SK-N-SH (cell line): ENCODE measurements around the gene CHRNB1. TPM values are rescaled to one million over a fixed set of nuclear protein-coding genes. Genes with fewer than 3 reads are reported as not detected.
A peak's percentile ranks its signal among the peaks of the same experiment; 100 is the strongest.

Source experiments
- CTCF ChIA-PET: fragments of 300-600, 350-600 bp; formaldehyde crosslinking; extraction: SDS; loops from one replicate; lab custom pipeline; 2021; lab: Yijun Ruan, JAX
- POLR2A ChIA-PET: fragments of 350-600 bp; sonication (Branson Sonifier 250); formaldehyde crosslinking; extraction: SDS; loops from one replicate; lab custom pipeline; 2020; ENCODE audit warnings: antibody characterized with exemption, inconsistent platforms; lab: Yijun Ruan, JAX
- DNase-seq: peaks from one replicate; pipeline ENCODE4 v3.0.0; 2012
- H2AFZ ChIP-seq: fragments of 200-600 bp; sonication (generic); 2 replicates; pipeline ENCODE4 v1.8.1; 2016; ENCODE audit warnings: antibody characterized with exemption, mild to moderate bottlenecking, low read depth
- H3F3A ChIP-seq: fragments of 200-600 bp; sonication (generic); replicated peaks from 2 replicates; pipeline ENCODE3; 2016; ENCODE audit warnings: antibody characterized with exemption, mild to moderate bottlenecking; ENCODE audit not compliant: insufficient read depth
- H3K27ac ChIP-seq, 2 experiments: fragments of 200-500 bp in 1 of 2; fragments of 200-600 bp in 1 of 2; sonication (Bioruptor generic) in 1 of 2; sonication (generic), shearing (Covaris generic) in 1 of 2; 2 replicates each; pipeline versions ENCODE4 v1.5.1 to v1.6.1; 2014 to 2016; ENCODE audit warnings: low read depth in 2 of 2, inconsistent platforms in 1 of 2, low read length in 1 of 2, mild to moderate bottlenecking in 1 of 2, mixed read lengths in 1 of 2
- H3K27me3 ChIP-seq: fragments of 200-600 bp; sonication (generic), shearing (Covaris generic); 2 replicates; pipeline ENCODE4 v1.6.1; 2016; ENCODE audit warnings: mixed run types; ENCODE audit not compliant: insufficient read depth
- H3K36me3 ChIP-seq, 2 experiments: fragments of 200-500 bp in 1 of 2; fragments of 200-600 bp in 1 of 2; sonication (Bioruptor generic) in 1 of 2; sonication (generic) in 1 of 2; replicated peaks in 1 of 2; 2 replicates each; pipeline versions ENCODE3 to v1.5.1; 2014 to 2016; ENCODE audit warnings: low read length in 1 of 2, mild to moderate bottlenecking in 1 of 2; ENCODE audit not compliant: insufficient read depth in 2 of 2, control insufficient read depth in 1 of 2
- H3K4me1 ChIP-seq, 2 experiments: fragments of 200-500 bp in 1 of 2; fragments of 200-600 bp in 1 of 2; sonication (Bioruptor generic) in 1 of 2; sonication (generic), shearing (Covaris generic) in 1 of 2; 2 replicates each; pipeline versions ENCODE4 v1.5.1 to v1.6.1; 2014 to 2016; ENCODE audit warnings: low read depth in 1 of 2, low read length in 1 of 2, mixed run types in 1 of 2; ENCODE audit not compliant: insufficient read depth in 2 of 2, control insufficient read depth in 1 of 2
- H3K4me2 ChIP-seq: fragments of 200-600 bp; sonication (generic), shearing (Covaris generic); 2 replicates; pipeline ENCODE4 v1.6.1; 2017; ENCODE audit warnings: mixed run types
- H3K4me3 ChIP-seq, 2 experiments: fragments of 200-500 bp in 1 of 2; fragments of 200-600 bp in 1 of 2; sonication (Bioruptor generic) in 1 of 2; sonication (generic), shearing (Covaris generic) in 1 of 2; 2 replicates each; pipeline versions ENCODE4 v1.5.1 to v1.8.1; 2014 to 2016; ENCODE audit warnings: low read depth in 2 of 2, inconsistent platforms in 1 of 2, low read length in 1 of 2, mild to moderate bottlenecking in 1 of 2, mixed read lengths in 1 of 2, moderate library complexity in 1 of 2
- H3K79me2 ChIP-seq: fragments of 200-600 bp; sonication (generic); 2 replicates; pipeline ENCODE4 v1.8.1; 2017; ENCODE audit warnings: mild to moderate bottlenecking; ENCODE audit not compliant: insufficient read depth
- H3K9ac ChIP-seq: fragments of 200-600 bp; sonication (generic); 2 replicates; pipeline ENCODE4 v1.6.1; 2017; ENCODE audit warnings: mixed run types
- H3K9me2 ChIP-seq: fragments of 200-600 bp; sonication (generic); 2 replicates; pipeline ENCODE4 v1.6.1; 2017; ENCODE audit warnings: mixed run types
- H3K9me3 ChIP-seq: fragments of 200-600 bp; sonication (generic); 2 replicates; pipeline ENCODE4 v1.6.1; 2017; ENCODE audit warnings: mixed run types, mild to moderate bottlenecking, moderate library complexity
- H4K20me1 ChIP-seq: fragments of 200-600 bp; sonication (generic); 2 replicates; pipeline ENCODE4 v1.6.1; 2017; ENCODE audit warnings: mild to moderate bottlenecking, mixed run types; ENCODE audit not compliant: insufficient read depth
- CHD2 ChIP-seq: fragments of 150-350 bp; IDR thresholded peaks from 2 replicates; pipeline ENCODE4 v1.6.1; 2018; ENCODE audit warnings: low read length; ENCODE audit not compliant: partially characterized antibody
- CTCF ChIP-seq: fragments of 200-600 bp; sonication (generic); IDR thresholded peaks from 2 replicates; pipeline ENCODE4 v1.6.1; 2017; ENCODE audit warnings: antibody characterized with exemption, mild to moderate bottlenecking, moderate library complexity
- ELF1 ChIP-seq: IDR thresholded peaks from 2 replicates; pipeline ENCODE4 v1.4.0; 2012
- EP300 ChIP-seq, 2 experiments: IDR thresholded peaks; 2 replicates each; pipeline versions ENCODE4 v1.4.0 to v1.6.1; 2012; ENCODE audit warnings: borderline replicate concordance in 1 of 2, low read depth in 1 of 2, low read length in 1 of 2
- EZH2phosphoT487 ChIP-seq: fragments of 200-600 bp; sonication (generic); IDR thresholded peaks from 2 replicates; pipeline ENCODE4 v1.6.1; 2017; ENCODE audit warnings: low read depth, mixed run types, mild to moderate bottlenecking, antibody characterized with exemption, moderate library complexity, borderline replicate concordance
- FOSL2 ChIP-seq: IDR thresholded peaks from 2 replicates; pipeline ENCODE4 v1.4.0; 2012; ENCODE audit warnings: low read depth, mild to moderate bottlenecking, moderate library complexity, borderline replicate concordance
- FOXM1 ChIP-seq: IDR thresholded peaks from 2 replicates; pipeline ENCODE4 v1.4.0; 2012; ENCODE audit warnings: low read depth, mild to moderate bottlenecking
- GABPA ChIP-seq: IDR thresholded peaks from 2 replicates; pipeline ENCODE4 v1.4.0; 2012; ENCODE audit warnings: low read depth, mild to moderate bottlenecking
- MXI1 ChIP-seq: IDR thresholded peaks from 2 replicates; pipeline ENCODE4 v1.6.1; 2012; ENCODE audit warnings: mild to moderate bottlenecking, low read depth, low read length, improper control_type of control experiment
- NFIC ChIP-seq: IDR thresholded peaks from 2 replicates; pipeline ENCODE4 v1.4.0; 2012; ENCODE audit warnings: borderline replicate concordance
- NRF1 ChIP-seq: IDR thresholded peaks from 2 replicates; pipeline ENCODE4 v1.6.1; 2012; ENCODE audit warnings: low read depth, mild to moderate bottlenecking, low read length
- POLR2AphosphoS5 ChIP-seq: IDR thresholded peaks from 2 replicates; pipeline ENCODE4 v1.6.1; 2012; ENCODE audit warnings: low read depth, low read length
- RAD21 ChIP-seq: IDR thresholded peaks from 2 replicates; pipeline ENCODE4 v1.6.1; 2012; ENCODE audit warnings: mild to moderate bottlenecking, low read length
- RFX5 ChIP-seq: IDR thresholded peaks from 2 replicates; pipeline ENCODE4 v1.6.1; 2012; ENCODE audit warnings: mild to moderate bottlenecking, improper control_type of control experiment, low read length
- SIN3A ChIP-seq: IDR thresholded peaks from 2 replicates; pipeline ENCODE4 v1.6.1; 2012; ENCODE audit warnings: low read depth, mild to moderate bottlenecking, low read length, moderate library complexity, borderline replicate concordance
- SMC3 ChIP-seq: IDR thresholded peaks from 2 replicates; pipeline ENCODE4 v1.6.1; 2012; ENCODE audit warnings: low read depth, low read length, improper control_type of control experiment
- TAF1 ChIP-seq: IDR thresholded peaks from 2 replicates; pipeline ENCODE4 v1.6.1; 2012; ENCODE audit warnings: low read depth, mild to moderate bottlenecking, low read length, moderate library complexity, borderline replicate concordance
- YY1 ChIP-seq: IDR thresholded peaks from 2 replicates; pipeline ENCODE4 v1.4.0; 2012; ENCODE audit warnings: low read depth, mild to moderate bottlenecking
- WGBS: methylation state at CpG from one replicate; pipeline ENCODE4 v1.1.6; 2017; ENCODE audit warnings: low lambda C conversion rate; 5-methylcytosine and 5-hydroxymethylcytosine counted together
- polyA plus RNA-seq, 3 experiments: library from polyadenylated mRNA; depleted of rRNA; stranded (reverse); fragments of >200 nt; gene quantifications; 2 replicates each; pipeline ENCODE4 v1.2.3, GENCODE V29; 2012
- TF ChIP-seq, protein P1 (sequence below): IDR thresholded peaks from 2 replicates; pipeline ENCODE4; 2012
- TF ChIP-seq, protein P2 (sequence below): IDR thresholded peaks from 2 replicates; pipeline ENCODE4 v1.6.1; 2012; ENCODE audit warnings: mild to moderate bottlenecking, low read depth, low read length, moderate library complexity
- TF ChIP-seq, protein P3 (sequence below): IDR thresholded peaks from 2 replicates; pipeline ENCODE4 v1.4.0; 2012; ENCODE audit warnings: low read depth
- TF ChIP-seq, protein P4 (sequence below): fragments of 150-350 bp; IDR thresholded peaks from 2 replicates; pipeline ENCODE4 v1.6.1; 2016; ENCODE audit warnings: mild to moderate bottlenecking, low read depth, low read length
- TF ChIP-seq, protein P5 (sequence below): IDR thresholded peaks from 2 replicates; pipeline ENCODE4 v1.4.0; 2012; ENCODE audit warnings: low read depth, borderline replicate concordance
- TF ChIP-seq, protein P6 (sequence below): fragments of 150-350 bp; IDR thresholded peaks from 2 replicates; pipeline ENCODE4 v1.6.1; 2017; ENCODE audit warnings: antibody characterized with exemption, low read length, low read depth, borderline replicate concordance

Gene CHRNB1
- polyA plus RNA-seq, 1 of the 3 experiments (the other 2 are of a cell fraction): 26.8 TPM

DNA sequence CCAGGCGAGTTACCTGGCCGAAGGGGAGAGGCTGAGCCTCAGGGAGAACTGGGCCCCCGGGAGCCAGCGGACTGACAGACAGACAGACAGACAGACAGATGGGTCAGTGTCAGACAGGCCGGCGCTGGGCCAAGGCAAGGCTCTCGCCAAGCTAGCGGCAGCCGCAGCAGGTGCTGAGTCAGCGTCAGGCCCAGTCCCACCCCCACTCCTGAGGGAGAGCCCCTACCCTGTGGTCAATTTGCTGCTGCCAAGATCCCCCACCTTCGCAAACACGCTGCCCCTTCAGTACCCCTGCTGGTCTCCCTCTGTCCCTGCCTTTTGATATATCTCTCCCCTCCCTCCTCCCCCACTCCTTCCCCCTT lies 4.0 kb upstream of the CHRNB1 start:
- no peaks in the 10 kb centered on the region for H3K9me2 ChIP-seq
- TF ChIP-seq, protein P1, sequence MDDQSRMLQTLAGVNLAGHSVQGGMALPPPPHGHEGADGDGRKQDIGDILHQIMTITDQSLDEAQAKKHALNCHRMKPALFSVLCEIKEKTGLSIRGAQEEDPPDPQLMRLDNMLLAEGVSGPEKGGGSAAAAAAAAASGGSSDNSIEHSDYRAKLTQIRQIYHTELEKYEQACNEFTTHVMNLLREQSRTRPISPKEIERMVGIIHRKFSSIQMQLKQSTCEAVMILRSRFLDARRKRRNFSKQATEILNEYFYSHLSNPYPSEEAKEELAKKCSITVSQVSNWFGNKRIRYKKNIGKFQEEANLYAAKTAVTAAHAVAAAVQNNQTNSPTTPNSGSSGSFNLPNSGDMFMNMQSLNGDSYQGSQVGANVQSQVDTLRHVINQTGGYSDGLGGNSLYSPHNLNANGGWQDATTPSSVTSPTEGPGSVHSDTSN: peak; percentile 93
- no peak for TF ChIP-seq GABPA
- TF ChIP-seq POLR2AphosphoS5: no peak
- TF ChIP-seq, protein P2, sequence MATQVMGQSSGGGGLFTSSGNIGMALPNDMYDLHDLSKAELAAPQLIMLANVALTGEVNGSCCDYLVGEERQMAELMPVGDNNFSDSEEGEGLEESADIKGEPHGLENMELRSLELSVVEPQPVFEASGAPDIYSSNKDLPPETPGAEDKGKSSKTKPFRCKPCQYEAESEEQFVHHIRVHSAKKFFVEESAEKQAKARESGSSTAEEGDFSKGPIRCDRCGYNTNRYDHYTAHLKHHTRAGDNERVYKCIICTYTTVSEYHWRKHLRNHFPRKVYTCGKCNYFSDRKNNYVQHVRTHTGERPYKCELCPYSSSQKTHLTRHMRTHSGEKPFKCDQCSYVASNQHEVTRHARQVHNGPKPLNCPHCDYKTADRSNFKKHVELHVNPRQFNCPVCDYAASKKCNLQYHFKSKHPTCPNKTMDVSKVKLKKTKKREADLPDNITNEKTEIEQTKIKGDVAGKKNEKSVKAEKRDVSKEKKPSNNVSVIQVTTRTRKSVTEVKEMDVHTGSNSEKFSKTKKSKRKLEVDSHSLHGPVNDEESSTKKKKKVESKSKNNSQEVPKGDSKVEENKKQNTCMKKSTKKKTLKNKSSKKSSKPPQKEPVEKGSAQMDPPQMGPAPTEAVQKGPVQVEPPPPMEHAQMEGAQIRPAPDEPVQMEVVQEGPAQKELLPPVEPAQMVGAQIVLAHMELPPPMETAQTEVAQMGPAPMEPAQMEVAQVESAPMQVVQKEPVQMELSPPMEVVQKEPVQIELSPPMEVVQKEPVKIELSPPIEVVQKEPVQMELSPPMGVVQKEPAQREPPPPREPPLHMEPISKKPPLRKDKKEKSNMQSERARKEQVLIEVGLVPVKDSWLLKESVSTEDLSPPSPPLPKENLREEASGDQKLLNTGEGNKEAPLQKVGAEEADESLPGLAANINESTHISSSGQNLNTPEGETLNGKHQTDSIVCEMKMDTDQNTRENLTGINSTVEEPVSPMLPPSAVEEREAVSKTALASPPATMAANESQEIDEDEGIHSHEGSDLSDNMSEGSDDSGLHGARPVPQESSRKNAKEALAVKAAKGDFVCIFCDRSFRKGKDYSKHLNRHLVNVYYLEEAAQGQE: no peak
- TF ChIP-seq CTCF: peak; percentile 12; the same call in 1 of the 2 replicates
- no peak for TF ChIP-seq EZH2phosphoT487
- 0 out of 2 replicates have a peak, but pooled peaks have one; percentile 16 for TF ChIP-seq FOSL2
- no peak for TF ChIP-seq RFX5
- TF ChIP-seq, protein P3, sequence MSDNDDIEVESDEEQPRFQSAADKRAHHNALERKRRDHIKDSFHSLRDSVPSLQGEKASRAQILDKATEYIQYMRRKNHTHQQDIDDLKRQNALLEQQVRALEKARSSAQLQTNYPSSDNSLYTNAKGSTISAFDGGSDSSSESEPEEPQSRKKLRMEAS: 0 out of 2 replicates have a peak, but pooled peaks have one; percentile 6
- no peak for TF ChIP-seq YY1
- TF ChIP-seq, protein P4, sequence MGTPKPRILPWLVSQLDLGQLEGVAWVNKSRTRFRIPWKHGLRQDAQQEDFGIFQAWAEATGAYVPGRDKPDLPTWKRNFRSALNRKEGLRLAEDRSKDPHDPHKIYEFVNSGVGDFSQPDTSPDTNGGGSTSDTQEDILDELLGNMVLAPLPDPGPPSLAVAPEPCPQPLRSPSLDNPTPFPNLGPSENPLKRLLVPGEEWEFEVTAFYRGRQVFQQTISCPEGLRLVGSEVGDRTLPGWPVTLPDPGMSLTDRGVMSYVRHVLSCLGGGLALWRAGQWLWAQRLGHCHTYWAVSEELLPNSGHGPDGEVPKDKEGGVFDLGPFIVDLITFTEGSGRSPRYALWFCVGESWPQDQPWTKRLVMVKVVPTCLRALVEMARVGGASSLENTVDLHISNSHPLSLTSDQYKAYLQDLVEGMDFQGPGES: no peak
- TF ChIP-seq EP300 (IDR thresholded peaks at IDR 0.05; ENCODE audit: borderline replicate concordance in 1 of 2, low read depth in 1 of 2, low read length in 1 of 2): no peak
- TF ChIP-seq CHD2: no peak
- TF ChIP-seq ELF1: no peak
- TF ChIP-seq, protein P5, sequence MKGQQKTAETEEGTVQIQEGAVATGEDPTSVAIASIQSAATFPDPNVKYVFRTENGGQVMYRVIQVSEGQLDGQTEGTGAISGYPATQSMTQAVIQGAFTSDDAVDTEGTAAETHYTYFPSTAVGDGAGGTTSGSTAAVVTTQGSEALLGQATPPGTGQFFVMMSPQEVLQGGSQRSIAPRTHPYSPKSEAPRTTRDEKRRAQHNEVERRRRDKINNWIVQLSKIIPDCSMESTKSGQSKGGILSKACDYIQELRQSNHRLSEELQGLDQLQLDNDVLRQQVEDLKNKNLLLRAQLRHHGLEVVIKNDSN: no peak
- TF ChIP-seq MXI1: peak; percentile 59; the same call in 1 of the 2 replicates
- peak; percentile 60 for TF ChIP-seq NFIC
- TF ChIP-seq SMC3: no peak
- TF ChIP-seq RAD21: no peak
- no peak for TF ChIP-seq FOXM1
- TF ChIP-seq, protein P6, sequence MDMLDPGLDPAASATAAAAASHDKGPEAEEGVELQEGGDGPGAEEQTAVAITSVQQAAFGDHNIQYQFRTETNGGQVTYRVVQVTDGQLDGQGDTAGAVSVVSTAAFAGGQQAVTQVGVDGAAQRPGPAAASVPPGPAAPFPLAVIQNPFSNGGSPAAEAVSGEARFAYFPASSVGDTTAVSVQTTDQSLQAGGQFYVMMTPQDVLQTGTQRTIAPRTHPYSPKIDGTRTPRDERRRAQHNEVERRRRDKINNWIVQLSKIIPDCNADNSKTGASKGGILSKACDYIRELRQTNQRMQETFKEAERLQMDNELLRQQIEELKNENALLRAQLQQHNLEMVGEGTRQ: no peak
- no peak for TF ChIP-seq SIN3A
- TF ChIP-seq TAF1: no peak
- no peak for TF ChIP-seq NRF1

More for the DNA sequence above, 4.0 kb upstream of the CHRNB1 start:
- Histone ChIP-seq H3K36me3 (peaks cover 0 to 4% of the 10 kb centered on the region in 2 experiments), H3K4me3 (peak overlapping the region; percentile 67 to 70), H3K27me3 (no peaks in the 10 kb centered on the region), H2AFZ (no peak overlapping the region), H3K27ac (peak overlapping the region in 1 of 2 experiments; percentile 97; a peak in 2 of 4 replicates), H3K9me3 (no peaks in the 10 kb centered on the region), H3F3A (peaks cover 18% of the 10 kb centered on the region), H3K4me2 (peak overlapping the region; percentile 95), H3K4me1 (peaks cover 7 to 32% of the 10 kb centered on the region in 2 experiments; a peak in 2 of 4 replicates), H3K9ac (peak overlapping the region; percentile 61), H4K20me1 (no peaks in the 10 kb centered on the region), H3K79me2 (peaks cover 7% of the 10 kb centered on the region; the same call in 1 of the 2 replicates)
- WGBS: 22% methylated on average over 7 of the region's 12 CpGs
- CTCF ChIA-PET: interaction anchor here (0.7 to 1.6 kb wide), 6 partner anchors 26 to 120 kb away, joined by 3 to 11 read pairs (median 4); no protein-coding TSS in a partner anchor
- peak; percentile 72 for DNase-seq
- POLR2A ChIA-PET: interaction anchor here (0.7 to 3.3 kb wide), 10 partner anchors 9 to 767 kb away, joined by 3 to 19 read pairs (median 4); partner anchors contain the start of genes NEURL4, POLR2A, TMEM256 and ZBTB4
